GM21390 (cell line): ENCODE results near the gene SPART.

Source experiments
- ATAC-seq: cut with Tn5 transposase; IDR thresholded peaks from one replicate; pipeline ENCODE4 v1.9.1; 2021; ENCODE audit not compliant: unreplicated experiment

SPART gene

DNA sequence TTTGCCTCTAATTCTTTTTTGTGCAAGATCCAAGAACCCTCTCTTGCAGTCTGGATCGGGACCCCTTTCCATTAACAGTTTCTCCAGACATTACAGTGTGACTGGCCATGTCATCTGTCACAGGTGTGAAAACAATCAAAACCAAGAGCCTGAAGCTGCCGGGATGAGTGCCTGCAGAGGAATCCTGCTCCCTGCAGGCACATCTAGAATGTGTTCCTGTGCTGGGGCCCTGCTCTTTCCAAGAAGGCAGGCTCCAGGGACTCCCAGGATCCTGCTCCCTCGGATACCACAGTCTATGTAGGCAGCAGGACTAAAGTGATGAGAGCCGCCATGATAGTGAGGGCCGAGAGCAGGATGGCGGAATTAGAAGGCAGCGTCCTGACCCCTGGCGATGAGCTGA is 87.4 kb downstream of the SPART start:
- ATAC-seq = no peak
